OCI-LY7 (cell line): ENCODE measurements around the gene NKX2-2. TPM values are rescaled to one million over a fixed set of nuclear protein-coding genes. Genes with fewer than 3 reads are reported as not detected.

Experiments used
- BruUV-seq: library from RNA; stranded (reverse); fragments of 400-500 nt; replicated peaks from 2 replicates; lab custom pipeline; 2021; lab: Mats Ljungman, UMichigan
- CTCF ChIA-PET: fragments of 300-600 bp; sonication (Branson Sonifier 250); formaldehyde crosslinking; loops from one replicate; lab custom pipeline; 2022; ENCODE audit warnings: antibody characterized with exemption; ENCODE audit not compliant: unreplicated experiment; lab: Charles Lee
- POLR2A ChIA-PET: fragments of 300-600 bp; sonication (Branson Sonifier 250); formaldehyde crosslinking; loops from one replicate; lab custom pipeline; 2022; ENCODE audit warnings: antibody characterized with exemption; lab: Charles Lee
- DNase-seq: peaks from one replicate; pipeline ENCODE4 v3.0.0-alpha.2; 2015; ENCODE audit warnings: low spot score
- H2AFZ ChIP-seq: fragments of 200-600 bp; sonication (generic), shearing (Covaris generic); 2 replicates; pipeline ENCODE4 v1.6.1; 2014; ENCODE audit warnings: mild to moderate bottlenecking, antibody characterized with exemption, low read length, moderate library complexity
- H3K27ac ChIP-seq: fragments of 200-600 bp; sonication (generic); 2 replicates; pipeline ENCODE4 v1.5.1; 2014; ENCODE audit warnings: mixed run types, low read depth, mild to moderate bottlenecking, moderate library complexity, low read length, inconsistent platforms; ENCODE audit not compliant: poor library complexity, severe bottlenecking
- H3K36me3 ChIP-seq: fragments of 200-600 bp; sonication (generic); 2 replicates; pipeline ENCODE4 v1.6.1; 2014; ENCODE audit warnings: mild to moderate bottlenecking, antibody characterized with exemption, low read length, moderate library complexity, mixed read lengths; ENCODE audit not compliant: insufficient read depth
- H3K4me1 ChIP-seq: fragments of 200-600 bp; sonication (generic); 2 replicates; pipeline ENCODE4 v1.5.1; 2014; ENCODE audit warnings: mild to moderate bottlenecking, low read length; ENCODE audit not compliant: insufficient read depth, poor library complexity, severe bottlenecking
- H3K4me2 ChIP-seq: fragments of 200-600 bp; sonication (generic); 2 replicates; pipeline ENCODE4 v1.6.1; 2014; ENCODE audit warnings: mild to moderate bottlenecking, low read length
- H3K4me3 ChIP-seq: fragments of 200-600 bp; sonication (generic); 2 replicates; pipeline ENCODE4 v1.5.1; 2014; ENCODE audit warnings: mild to moderate bottlenecking, low read depth, low read length; ENCODE audit not compliant: poor library complexity, severe bottlenecking
- H3K79me2 ChIP-seq: fragments of 200-600 bp; sonication (generic); 2 replicates; pipeline ENCODE4 v1.6.1; 2016; ENCODE audit warnings: low read depth, mild to moderate bottlenecking, low read length, moderate library complexity, mixed read lengths; ENCODE audit not compliant: insufficient read depth
- H3K9me2 ChIP-seq: fragments of 200-600 bp; sonication (generic); 2 replicates; pipeline ENCODE4 v1.6.1; 2016; ENCODE audit warnings: mild to moderate bottlenecking, low read length, mixed read lengths; ENCODE audit not compliant: insufficient read depth
- H3K9me3 ChIP-seq: fragments of 200-600 bp; sonication (generic); 2 replicates; pipeline ENCODE4 v1.6.1; 2014; ENCODE audit warnings: mild to moderate bottlenecking, mixed run types, low read length, mixed read lengths
- H4K20me1 ChIP-seq: fragments of 200-600 bp; sonication (generic); 2 replicates; pipeline ENCODE4 v1.6.1; 2014; ENCODE audit warnings: mild to moderate bottlenecking, antibody characterized with exemption, low read length, moderate library complexity, mixed read lengths; ENCODE audit not compliant: insufficient read depth
- CTCF ChIP-seq: fragments of 200-600 bp; sonication (generic); conservative IDR thresholded peaks from 2 replicates; pipeline ENCODE4 v1.5.1; 2014; ENCODE audit warnings: mild to moderate bottlenecking, antibody characterized with exemption, low read length, moderate library complexity, mixed read lengths
- EZH2phosphoT487 ChIP-seq: fragments of 200-600 bp; sonication (generic); IDR thresholded peaks from 2 replicates; pipeline ENCODE4 v1.6.1; 2018; ENCODE audit warnings: low read depth, borderline replicate concordance, mild to moderate bottlenecking, mixed run types, antibody characterized with exemption, low read length, moderate library complexity, mixed read lengths
- intact Hi-C: fragments of 100-400 bp; cut with micrococcal nuclease; formaldehyde crosslinking; loops from one replicate; pipeline ENCODE4 v1.10.0; 2022; ENCODE audit not compliant: unreplicated experiment
- total RNA-seq, 2 experiments: library from RNA; depleted of rRNA in 1 of 2; stranded (reverse); fragments of >200 nt in 1 of 2; shearing (Covaris generic) in 1 of 2; gene quantifications; 2 replicates each; pipeline ENCODE4 v1.2.3, GENCODE V29; 2014 to 2022

The NKX2-2 gene
- total RNA-seq, 2 experiments from 2014 or later: not detected

- no peaks in the 10 kb centered on the region for H3K4me1 ChIP-seq
- no peaks in the 10 kb centered on the region for H3K9me3 ChIP-seq
- no peak overlapping the region for H3K4me3 ChIP-seq
- H3K36me3 ChIP-seq: no peaks in the 10 kb centered on the region
- no peaks in the 10 kb centered on the region for H3K9me2 ChIP-seq
- no peak for DNase-seq
- H3K79me2 ChIP-seq: no peaks in the 10 kb centered on the region
- intact Hi-C loops: no loop called here
- ChIA-PET POLR2A (no interaction called here), CTCF (no interaction called here)
- no peak overlapping the region for H3K27ac ChIP-seq
- TF ChIP-seq EZH2phosphoT487 (no peak), CTCF (no peak)
- H4K20me1 ChIP-seq: no peaks in the 10 kb centered on the region
- no peak overlapping the region for H3K4me2 ChIP-seq
- no TSS peak for BruUV-seq
- no peak overlapping the region for H2AFZ ChIP-seq
These were observed 41.1 kb upstream of the NKX2-2 start for GRCh38 chr20:21554985-21555384.

GRCh38 chr20:21554376-21554890 lies 40.6 kb upstream of the NKX2-2 start:
- Histone ChIP-seq H3K9me2 (no peaks in the 10 kb centered on the region), H3K36me3 (no peaks in the 10 kb centered on the region), H3K4me2 (no peak overlapping the region), H3K27ac (no peak overlapping the region), H3K9me3 (no peaks in the 10 kb centered on the region), H2AFZ (no peak overlapping the region), H3K4me1 (peaks cover 2% of the 10 kb centered on the region), H4K20me1 (no peaks in the 10 kb centered on the region), H3K79me2 (no peaks in the 10 kb centered on the region), H3K4me3 (no peak overlapping the region)
- CTCF ChIA-PET: no interaction called here
- TF ChIP-seq CTCF (no peak), EZH2phosphoT487 (no peak)
- intact Hi-C loops: no loop called here
- POLR2A ChIA-PET: no interaction called here
- BruUV-seq: no TSS peak
- DNase-seq: no peak

- H3K79me2 ChIP-seq: no peaks in the 10 kb centered on the region
- intact Hi-C loops: no loop called here
- H2AFZ ChIP-seq: no peak overlapping the region
- H3K4me2 ChIP-seq: no peak overlapping the region
- peaks cover 22% of the 10 kb centered on the region for H3K4me1 ChIP-seq
- no peaks in the 10 kb centered on the region for H4K20me1 ChIP-seq
- TF ChIP-seq EZH2phosphoT487 (no peak), CTCF (no peak)
- ChIA-PET POLR2A (interaction anchor here (1.0 kb wide), 1 partner anchor 13 kb away, joined by 5 read pairs; no protein-coding TSS in a partner anchor), CTCF (no interaction called here)
- no peaks in the 10 kb centered on the region for H3K9me3 ChIP-seq
- H3K27ac ChIP-seq: no peak overlapping the region
- no peak overlapping the region for H3K4me3 ChIP-seq
- no peak for DNase-seq
- no peaks in the 10 kb centered on the region for H3K36me3 ChIP-seq
- BruUV-seq: no TSS peak
- no peaks in the 10 kb centered on the region for H3K9me2 ChIP-seq
These were observed 36.7 kb upstream of the NKX2-2 start for GRCh38 chr20:21550587-21550986.
